ENCODE measurements around the gene POLR3B. TPM values are rescaled to one million over a fixed set of nuclear protein-coding genes. Genes with fewer than 3 reads are reported as not detected.

The POLR3B gene
- total RNA-seq, 1 donor from 2014 or later, result 7.1 TPM

- DNase-seq, result no peak
- intact Hi-C loops (cut with DNase I), result no loop called here
- ATAC-seq (ENCODE audit: poor library complexity), result no peak
Observed at GRCh38 chr12:106495354-106495965, 137.9 kb downstream of the POLR3B start.

GRCh38 chr12:106498056-106498455 lies 140.5 kb downstream of the POLR3B start:
- ATAC-seq (ENCODE audit: poor library complexity), result peak; percentile 63
- intact Hi-C loops (cut with DNase I), result no loop called here
- DNase-seq, result no peak

- intact Hi-C loops (cut with DNase I), result no loop called here
- DNase-seq, result no peak
- no peak for ATAC-seq (ENCODE audit: poor library complexity)
Observed at GRCh38 chr12:106499628-106500027, 142.1 kb downstream of the POLR3B start.

- no peak for DNase-seq
- no peak for ATAC-seq (ENCODE audit: poor library complexity)
- intact Hi-C loops (cut with DNase I), result no loop called here
Observed at GRCh38 chr12:106506691-106507090, 149.1 kb downstream of the POLR3B start.

- DNase-seq (no peak), ATAC-seq (ENCODE audit: poor library complexity) (no peak)
- intact Hi-C loops (cut with DNase I), result no loop called here
Observed at GRCh38 chr12:106508966-106509365, 151.4 kb downstream of the POLR3B start.

GRCh38 chr12:106511365-106511764 lies 153.8 kb downstream of the POLR3B start:
- no peak for DNase-seq
- peak; percentile 31 for ATAC-seq (ENCODE audit: poor library complexity)
- intact Hi-C loops (cut with DNase I), result no loop called here

GRCh38 chr12:106517314-106517713 lies 159.8 kb downstream of the POLR3B start:
- ATAC-seq (ENCODE audit: poor library complexity) (no peak), DNase-seq (no peak)
- intact Hi-C loops (cut with DNase I), result no loop called here

GRCh38 chr12:106519607-106520021 lies 162.1 kb downstream of the POLR3B start:
- intact Hi-C loops (cut with DNase I), result no loop called here
- ATAC-seq (ENCODE audit: poor library complexity) (no peak), DNase-seq (no peak)

GRCh38 chr12:106521901-106522300 lies 164.4 kb downstream of the POLR3B start:
- ATAC-seq (ENCODE audit: poor library complexity), result no peak
- intact Hi-C loops (cut with DNase I), result no loop called here

GRCh38 chr12:106522708-106523107 lies 165.2 kb downstream of the POLR3B start:
- DNase-seq, result no peak
- intact Hi-C loops (cut with DNase I), result no loop called here

More at GRCh38 chr12:106521901-106522300, 164.4 kb downstream of the POLR3B start:
- no peak for DNase-seq

GRCh38 chr12:106527356-106527755 lies 169.8 kb downstream of the POLR3B start:
- no peak for DNase-seq
- intact Hi-C loops (cut with DNase I), result no loop called here
- ATAC-seq (ENCODE audit: poor library complexity), result no peak

More at GRCh38 chr12:106522708-106523107, 165.2 kb downstream of the POLR3B start:
- ATAC-seq (ENCODE audit: poor library complexity), result no peak

GRCh38 chr12:106541201-106541600 lies 183.7 kb downstream of the POLR3B start:
- intact Hi-C loops (cut with DNase I), result no loop called here
- ATAC-seq (ENCODE audit: poor library complexity), result no peak
- DNase-seq, result no peak

GRCh38 chr12:106551410-106551809 lies 193.9 kb downstream of the POLR3B start:
- no peak for ATAC-seq (ENCODE audit: poor library complexity)
- DNase-seq, result no peak
- intact Hi-C loops (cut with DNase I), result no loop called here

GRCh38 chr12:106552228-106552627 lies 194.7 kb downstream of the POLR3B start:
- ATAC-seq (ENCODE audit: poor library complexity) (no peak), DNase-seq (no peak)
- intact Hi-C loops (cut with DNase I), result no loop called here

Other genes with a start within 250 kb of the POLR3B start
- 33.6 TPM for gene NUAK1, start 218.8 kb upstream of the POLR3B start, total RNA-seq
- 35.0 TPM for gene CKAP4, start 109.7 kb upstream of the POLR3B start, total RNA-seq
- 122 TPM for gene TCP11L2, start 55.0 kb upstream of the POLR3B start, total RNA-seq
- gene RFX4, start 225.3 kb downstream of the POLR3B start, total RNA-seq, result not detected

Data from Right ventricle myocardium superior (tissue), 1 donor.